GM10847 (cell line): Measurements from ENCODE around the gene RPL39L.

ENCODE experiments used
- POLR2A ChIP-seq: IDR thresholded peaks from 2 replicates; pipeline ENCODE4 v1.6.1; 2011; ENCODE audit not compliant: insufficient read length; ENCODE audit errors: extremely low read depth

RPL39L gene

GRCh38 chr3:187112934-187113793 lies 26.1 kb downstream of the RPL39L start:
- TF ChIP-seq POLR2A = no peak

GRCh38 chr3:187110156-187110555 lies 29.1 kb downstream of the RPL39L start:
- TF ChIP-seq POLR2A = no peak

- no peak for TF ChIP-seq POLR2A
These were observed 31.3 kb downstream of the RPL39L start for GRCh38 chr3:187107989-187108388.

- TF ChIP-seq POLR2A = no peak
These were observed 33.6 kb downstream of the RPL39L start for GRCh38 chr3:187105700-187106099.

GRCh38 chr3:187104933-187105332 lies 34.4 kb downstream of the RPL39L start:
- no peak for TF ChIP-seq POLR2A

GRCh38 chr3:187104342-187104741 lies 35.0 kb downstream of the RPL39L start:
- TF ChIP-seq POLR2A = no peak

GRCh38 chr3:187103251-187103650 lies 36.0 kb downstream of the RPL39L start:
- TF ChIP-seq POLR2A = no peak

GRCh38 chr3:187102073-187102634 lies 37.1 kb downstream of the RPL39L start:
- no peak for TF ChIP-seq POLR2A

- TF ChIP-seq POLR2A = no peak
These were observed 37.9 kb downstream of the RPL39L start for GRCh38 chr3:187101184-187102072.

GRCh38 chr3:187098923-187099512 lies 40.3 kb downstream of the RPL39L start:
- TF ChIP-seq POLR2A = no peak

- no peak for TF ChIP-seq POLR2A
These were observed 46.0 kb downstream of the RPL39L start for GRCh38 chr3:187093320-187093719.

GRCh38 chr3:187088701-187089100 lies 50.6 kb downstream of the RPL39L start:
- no peak for TF ChIP-seq POLR2A

GRCh38 chr3:187086831-187087230 lies 52.5 kb downstream of the RPL39L start:
- TF ChIP-seq POLR2A = no peak

GRCh38 chr3:187085933-187086332 lies 53.4 kb downstream of the RPL39L start:
- TF ChIP-seq POLR2A = no peak

- no peak for TF ChIP-seq POLR2A
These were observed 54.2 kb downstream of the RPL39L start for GRCh38 chr3:187085021-187085666.
